ENCODE data around the gene NEK6. TPM values are rescaled to one million over a fixed set of nuclear protein-coding genes. Genes with fewer than 3 reads are reported as not detected.
A peak's percentile ranks its signal among the peaks of the same experiment; 100 is the strongest.

Gene NEK6
- total and polyA plus RNA-seq, 9 of the 15 experiments (the other 6 are each of a cell fraction or from before 2014, with no cell fraction given), result 3.1 to 19.0 (median 8.4) TPM

DNA sequence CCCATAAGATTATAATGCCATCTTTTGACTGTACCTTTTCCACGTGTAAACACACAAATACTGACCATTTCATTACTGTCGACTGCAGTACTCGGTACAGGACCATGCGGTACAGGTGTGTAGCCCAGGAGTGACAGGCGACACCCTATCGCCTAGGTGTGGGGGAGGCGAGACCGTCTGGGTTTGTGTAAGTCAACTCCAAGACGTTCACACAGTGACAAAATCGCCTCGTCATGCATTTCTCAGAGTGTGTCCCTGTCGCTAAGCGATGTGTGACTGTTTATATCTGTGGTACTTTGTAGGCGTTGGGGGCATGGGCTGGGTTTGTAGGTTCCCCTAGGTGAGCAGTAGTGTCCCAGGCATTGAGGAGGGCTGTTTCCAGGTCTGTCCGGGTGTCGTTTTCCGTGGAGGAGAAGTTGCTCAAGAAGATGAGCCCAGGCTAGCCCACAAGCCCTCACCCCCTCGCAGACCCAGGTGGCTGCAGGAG is 20.3 kb downstream of the NEK6 start (continued):
- TF ChIP-seq MGA (IDR thresholded peaks at IDR 0.05), result peak; percentile 43
- peak; percentile 71 for TF ChIP-seq SMAD4 (CRISPR knock-in tag; conservative IDR thresholded peaks at IDR 0.05)
- peak in 1 of 2 experiments; percentile 55; a peak in 1 of 4 replicates for TF ChIP-seq ZNF639 (CRISPR knock-in tag; conservative IDR thresholded peaks at IDR 0.05 in 1 of 2, IDR thresholded peaks at IDR 0.05 in 1 of 2)
- peak; percentile 94 for TF ChIP-seq FOXJ2 (tag; IDR thresholded peaks at IDR 0.05)
- TF ChIP-seq MAFF (IDR thresholded peaks at IDR 0.05; ENCODE audit: low read length), result peak; percentile 92
- no peak for TF ChIP-seq SAFB2 (IDR thresholded peaks at IDR 0.05; ENCODE audit: borderline replicate concordance, low read depth, low read length, severe bottlenecking)
- TF ChIP-seq, protein P1, sequence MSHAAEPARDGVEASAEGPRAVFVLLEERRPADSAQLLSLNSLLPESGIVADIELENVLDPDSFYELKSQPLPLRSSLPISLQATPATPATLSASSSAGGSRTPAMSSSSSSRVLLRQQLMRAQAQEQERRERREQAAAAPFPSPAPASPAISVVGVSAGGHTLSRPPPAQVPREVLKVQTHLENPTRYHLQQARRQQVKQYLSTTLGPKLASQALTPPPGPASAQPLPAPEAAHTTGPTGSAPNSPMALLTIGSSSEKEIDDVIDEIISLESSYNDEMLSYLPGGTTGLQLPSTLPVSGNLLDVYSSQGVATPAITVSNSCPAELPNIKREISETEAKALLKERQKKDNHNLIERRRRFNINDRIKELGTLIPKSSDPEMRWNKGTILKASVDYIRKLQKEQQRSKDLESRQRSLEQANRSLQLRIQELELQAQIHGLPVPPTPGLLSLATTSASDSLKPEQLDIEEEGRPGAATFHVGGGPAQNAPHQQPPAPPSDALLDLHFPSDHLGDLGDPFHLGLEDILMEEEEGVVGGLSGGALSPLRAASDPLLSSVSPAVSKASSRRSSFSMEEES (CRISPR knock-in tag; IDR thresholded peaks at IDR 0.05), result no peak
- TF ChIP-seq TGIF2 (CRISPR knock-in tag; IDR thresholded peaks at IDR 0.05), result no peak
- no peak for TF ChIP-seq ZNF583 (CRISPR knock-in tag; IDR thresholded peaks at IDR 0.05)
- TF ChIP-seq JUND (IDR thresholded peaks at IDR 0.05; ENCODE audit: borderline replicate concordance, low read depth, low read length), result peak; percentile 44; the same call in 1 of the 2 replicates
- TF ChIP-seq JUND (tag; IDR thresholded peaks at IDR 0.05; ENCODE audit: borderline replicate concordance, low read depth, low read length), result no peak; the same call in 2 of the 3 replicates

Data from K562 (cell line).